ENCODE data around the gene UBAP1. TPM values are rescaled to one million over a fixed set of nuclear protein-coding genes. Genes with fewer than 3 reads are reported as not detected.

UBAP1 gene
- total RNA-seq, 2 experiments from 2014 or later, result 29.9 to 31.7 TPM

DNA sequence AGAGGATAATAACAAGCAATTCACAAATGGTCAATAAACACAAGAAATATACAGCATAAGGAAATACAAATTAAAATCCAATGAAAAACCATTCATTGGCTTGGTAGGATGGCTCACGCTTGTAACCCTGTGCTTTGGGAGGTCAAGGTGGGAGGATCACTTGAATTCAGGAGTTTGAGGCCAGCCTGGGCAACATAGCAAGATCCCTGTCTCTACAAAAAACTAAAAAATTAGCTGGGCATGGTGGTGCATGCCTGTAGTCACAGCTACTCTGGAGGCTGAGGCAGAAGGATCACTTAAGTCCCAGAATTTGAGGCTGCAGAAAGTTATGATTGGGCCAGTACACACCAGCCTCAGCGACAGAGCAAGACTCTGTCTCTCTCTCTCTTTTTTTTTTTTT is 20.9 kb upstream of the UBAP1 start:
- no peak for DNase-seq
- no peaks in the 10 kb centered on the region for H3K9me3 Mint-ChIP-seq
- CTCF ChIA-PET, result interaction anchor here (1.0 kb wide), 1 partner anchor 95 kb away, joined by 3 read pairs; no protein-coding TSS in a partner anchor
- intact Hi-C loops (cut with micrococcal nuclease), result no loop called here
- no peaks in the 10 kb centered on the region for H3K27me3 Mint-ChIP-seq (ENCODE audit: low read depth)
- H3K4me1 Mint-ChIP-seq (ENCODE audit: low read depth), result no peaks in the 10 kb centered on the region
- no peak overlapping the region for H3K4me3 Mint-ChIP-seq
- H3K36me3 Mint-ChIP-seq (ENCODE audit: low read depth), result no peaks in the 10 kb centered on the region
- no peak overlapping the region for H3K27ac Mint-ChIP-seq

- H3K9me3 Mint-ChIP-seq, result no peaks in the 10 kb centered on the region
- no peak for DNase-seq
- no peaks in the 10 kb centered on the region for H3K36me3 Mint-ChIP-seq (ENCODE audit: low read depth)
- CTCF ChIA-PET, result interaction anchor here (0.5 to 1.0 kb wide), 2 partner anchors 94 to 265 kb away, joined by 3 read pairs; no protein-coding TSS in a partner anchor
- no peaks in the 10 kb centered on the region for H3K4me1 Mint-ChIP-seq (ENCODE audit: low read depth)
- no peak overlapping the region for H3K27ac Mint-ChIP-seq
- intact Hi-C loops (cut with micrococcal nuclease), result no loop called here
- no peaks in the 10 kb centered on the region for H3K27me3 Mint-ChIP-seq (ENCODE audit: low read depth)
- H3K4me3 Mint-ChIP-seq, result no peak overlapping the region
These were observed 20.4 kb upstream of the UBAP1 start for GRCh38 chr9:34158362-34158869.

DNA sequence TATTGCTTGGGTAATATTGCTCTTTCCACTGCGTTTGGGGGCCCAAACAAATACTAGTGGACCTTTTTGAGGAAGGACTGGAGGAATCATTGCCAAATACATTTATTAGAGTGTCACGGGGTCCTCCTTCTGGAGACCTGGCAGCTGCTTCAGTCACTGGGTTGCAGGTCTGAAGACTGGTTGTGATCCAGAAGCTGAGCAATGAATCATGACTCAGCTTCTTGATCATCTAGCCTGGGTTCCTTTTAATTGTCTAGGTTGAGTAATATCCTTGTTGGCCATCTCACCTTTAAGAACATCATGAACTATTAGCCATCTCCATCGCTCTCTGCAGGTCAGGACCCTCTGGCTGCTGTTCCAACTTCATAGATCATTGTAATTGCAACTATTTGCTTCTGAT is 15.4 kb upstream of the UBAP1 start:
- no peaks in the 10 kb centered on the region for H3K4me1 Mint-ChIP-seq (ENCODE audit: low read depth)
- no peak for DNase-seq
- CTCF ChIA-PET, result interaction anchor here (1.0 kb wide), 1 partner anchor 16 kb away, joined by 3 read pairs; no protein-coding TSS in a partner anchor
- no peaks in the 10 kb centered on the region for H3K9me3 Mint-ChIP-seq
- no peaks in the 10 kb centered on the region for H3K27me3 Mint-ChIP-seq (ENCODE audit: low read depth)
- H3K36me3 Mint-ChIP-seq (ENCODE audit: low read depth), result no peaks in the 10 kb centered on the region
- H3K4me3 Mint-ChIP-seq, result no peak overlapping the region
- H3K27ac Mint-ChIP-seq, result no peak overlapping the region
- intact Hi-C loops (cut with micrococcal nuclease), result no loop called here

DNA sequence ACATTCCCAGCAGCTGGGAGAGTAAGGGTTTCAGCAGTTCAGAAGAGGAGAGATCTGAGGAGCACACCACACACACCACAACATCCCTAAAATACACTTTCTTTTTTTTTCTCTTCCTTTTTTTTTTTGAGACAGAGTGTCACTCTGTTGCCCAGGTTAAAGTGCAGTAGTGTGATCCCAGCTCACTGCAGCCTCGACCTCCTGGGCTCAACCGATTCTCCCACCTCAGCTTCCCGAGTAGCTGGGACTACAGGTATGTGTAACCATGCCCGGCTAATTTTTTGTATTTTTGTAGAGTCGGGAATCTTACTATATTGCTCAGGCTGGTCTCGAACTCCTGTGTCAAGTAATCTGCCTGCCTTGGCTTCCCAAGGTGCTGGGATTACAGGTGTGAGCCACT is 9.7 kb upstream of the UBAP1 start:
- Mint-ChIP-seq H3K9me3 (no peaks in the 10 kb centered on the region), H3K27me3 (ENCODE audit: low read depth) (no peaks in the 10 kb centered on the region), H3K27ac (no peak overlapping the region), H3K36me3 (ENCODE audit: low read depth) (no peaks in the 10 kb centered on the region), H3K4me1 (ENCODE audit: low read depth) (peaks cover 8% of the 10 kb centered on the region), H3K4me3 (no peak overlapping the region)
- no peak for DNase-seq
- intact Hi-C loops (cut with micrococcal nuclease), result no loop called here
- CTCF ChIA-PET, result interaction anchor here (0.7 kb wide), 1 partner anchor 33 kb away, joined by 7 read pairs; no protein-coding TSS in a partner anchor

GRCh38 chr9:34170237-34170991 is 8.4 kb upstream of the UBAP1 start:
- Mint-ChIP-seq H3K4me3 (no peak overlapping the region), H3K36me3 (ENCODE audit: low read depth) (no peaks in the 10 kb centered on the region), H3K4me1 (ENCODE audit: low read depth) (peaks cover 8% of the 10 kb centered on the region), H3K9me3 (no peaks in the 10 kb centered on the region), H3K27me3 (ENCODE audit: low read depth) (no peaks in the 10 kb centered on the region), H3K27ac (no peak overlapping the region)
- no peak for DNase-seq
- CTCF ChIA-PET, result no interaction called here
- intact Hi-C loops (cut with micrococcal nuclease), result loop anchor here (10.0 kb wide), 1 partner anchor 284 kb away; the partner anchor contains the start of genes DNAI1 and FAM219A

- H3K27ac Mint-ChIP-seq, result peak overlapping the region; percentile 71
- DNase-seq, result peak; percentile 67
- H3K9me3 Mint-ChIP-seq, result no peaks in the 10 kb centered on the region
- intact Hi-C loops (cut with micrococcal nuclease), result loop anchor here (10.0 kb wide), 1 partner anchor 283 kb away; the partner anchor contains the start of genes DNAI1 and FAM219A
- CTCF ChIA-PET, result interaction anchor here (0.6 to 0.7 kb wide), 2 partner anchors 56 to 193 kb away, joined by 3 read pairs; no protein-coding TSS in a partner anchor
- peaks cover 12% of the 10 kb centered on the region for H3K4me1 Mint-ChIP-seq (ENCODE audit: low read depth)
- H3K4me3 Mint-ChIP-seq, result peak overlapping the region; percentile 37
- H3K27me3 Mint-ChIP-seq (ENCODE audit: low read depth), result no peaks in the 10 kb centered on the region
- no peaks in the 10 kb centered on the region for H3K36me3 Mint-ChIP-seq (ENCODE audit: low read depth)
These were observed 6.9 kb upstream of the UBAP1 start for GRCh38 chr9:34171753-34172535.

GRCh38 chr9:34176089-34176488 is 2.8 kb upstream of the UBAP1 start:
- CTCF ChIA-PET, result no interaction called here
- Mint-ChIP-seq H3K27ac (no peak overlapping the region), H3K9me3 (no peaks in the 10 kb centered on the region), H3K4me3 (no peak overlapping the region), H3K36me3 (ENCODE audit: low read depth) (peaks cover 2% of the 10 kb centered on the region), H3K27me3 (ENCODE audit: low read depth) (no peaks in the 10 kb centered on the region), H3K4me1 (ENCODE audit: low read depth) (peaks cover 21% of the 10 kb centered on the region)
- no peak for DNase-seq
- intact Hi-C loops (cut with micrococcal nuclease), result loop anchor here (5.0 to 10.0 kb wide), 2 partner anchors 279 to 729 kb away; partner anchors contain the start of genes AQP3, DNAI1 and FAM219A

GRCh38 chr9:34177593-34178435 is 1.0 kb upstream of the UBAP1 start:
- intact Hi-C loops (cut with micrococcal nuclease), result loop anchor here (1.0 to 10.0 kb wide), 7 partner anchors 75 to 887 kb away; partner anchors contain the start of genes AQP3, DNAI1, FAM219A and KIF24
- DNase-seq, result no peak
- CTCF ChIA-PET, result interaction anchor here (1.4 kb wide), 1 partner anchor 75 kb away, joined by 4 read pairs; no protein-coding TSS in a partner anchor
- Mint-ChIP-seq H3K4me3 (peak overlapping the region; percentile 84), H3K27ac (peak overlapping the region; percentile 94), H3K27me3 (ENCODE audit: low read depth) (no peaks in the 10 kb centered on the region), H3K36me3 (ENCODE audit: low read depth) (peaks cover 4% of the 10 kb centered on the region), H3K4me1 (ENCODE audit: low read depth) (peaks cover 16% of the 10 kb centered on the region), H3K9me3 (no peaks in the 10 kb centered on the region)

- Mint-ChIP-seq H3K4me1 (ENCODE audit: low read depth) (peaks cover 18% of the 10 kb centered on the region), H3K9me3 (no peaks in the 10 kb centered on the region), H3K4me3 (peak overlapping the region; percentile 84), H3K27ac (peak overlapping the region; percentile 94), H3K36me3 (ENCODE audit: low read depth) (peaks cover 4% of the 10 kb centered on the region), H3K27me3 (ENCODE audit: low read depth) (no peaks in the 10 kb centered on the region)
- intact Hi-C loops (cut with micrococcal nuclease), result loop anchor here (1.0 to 10.0 kb wide), 7 partner anchors 53 to 889 kb away; partner anchors contain the start of genes AQP3, DCAF12, DNAI1 and FAM219A
- peak; percentile 16 for DNase-seq
- CTCF ChIA-PET, result interaction anchor here (0.7 to 1.4 kb wide), 3 partner anchors 73 to 299 kb away, joined by 3 to 4 read pairs (median 4); no protein-coding TSS in a partner anchor
These were observed 632 bp downstream of the UBAP1 start for GRCh38 chr9:34179213-34180136.

- no peak overlapping the region for H3K4me3 Mint-ChIP-seq
- no peak overlapping the region for H3K27ac Mint-ChIP-seq
- intact Hi-C loops (cut with micrococcal nuclease), result loop anchor here (1.0 to 2.0 kb wide), 2 partner anchors 59 to 350 kb away; partner anchors contain the start of gene DCAF12
- no peak for DNase-seq
- peaks cover 5% of the 10 kb centered on the region for H3K36me3 Mint-ChIP-seq (ENCODE audit: low read depth)
- CTCF ChIA-PET, result interaction anchor here (0.7 kb wide), 1 partner anchor 334 kb away, joined by 4 read pairs; no protein-coding TSS in a partner anchor
- no peaks in the 10 kb centered on the region for H3K9me3 Mint-ChIP-seq
- peaks cover 30% of the 10 kb centered on the region for H3K4me1 Mint-ChIP-seq (ENCODE audit: low read depth)
- H3K27me3 Mint-ChIP-seq (ENCODE audit: low read depth), result no peaks in the 10 kb centered on the region
These were observed 7.1 kb downstream of the UBAP1 start for GRCh38 chr9:34185778-34186551.
